H1 (cell line): ENCODE data around the gene CDH8. TPM values are rescaled to one million over a fixed set of nuclear protein-coding genes. Genes with fewer than 3 reads are reported as not detected.

ENCODE experiments used
- CTCF ChIA-PET: fragments of 300-600 bp; sonication (Branson Sonifier 250); formaldehyde crosslinking; loops from one replicate; lab custom pipeline; 2021; ENCODE audit not compliant: partially characterized antibody; lab: Charles Lee
- POLR2A ChIA-PET: fragments of 300-600 bp; sonication (Branson Sonifier 250); formaldehyde crosslinking; loops from one replicate; lab custom pipeline; 2021; ENCODE audit warnings: inconsistent platforms; ENCODE audit not compliant: partially characterized antibody; lab: Charles Lee
- DNase-seq, 2 experiments: peaks; one replicate each; pipeline versions ENCODE4 v3.0.0 to v3.0.0-alpha.2; 2010 to 2022; ENCODE audit warnings: low spot score in 2 of 2, low read depth in 1 of 2, mixed read lengths in 1 of 2
- FAIRE-seq: peaks from 2 replicates; lab custom pipeline; 2011; peaks lifted over from hg19 to GRCh38; lab: Jason Lieb, UNC
- H2AFZ ChIP-seq: 2 replicates; pipeline ENCODE4 v1.8.1; 2012; ENCODE audit warnings: low read length, inconsistent platforms
- H2AK5ac ChIP-seq: 2 replicates; pipeline ENCODE4 v1.6.1; 2013; ENCODE audit warnings: low read depth, low read length
- H2BK120ac ChIP-seq: replicated peaks from 2 replicates; pipeline ENCODE3; 2013; ENCODE audit warnings: low read depth, low read length, inconsistent platforms
- H2BK12ac ChIP-seq: 2 replicates; pipeline ENCODE4 v1.6.1; 2013; ENCODE audit warnings: low read depth, low read length
- H2BK15ac ChIP-seq: 2 replicates; pipeline ENCODE4 v1.6.1; 2013; ENCODE audit warnings: low read length
- H2BK20ac ChIP-seq: 2 replicates; pipeline ENCODE4 v1.6.1; 2013; ENCODE audit warnings: low read length
- H2BK5ac ChIP-seq: 2 replicates; pipeline ENCODE4 v1.6.1; 2013; ENCODE audit warnings: low read depth, low read length
- H3K14ac ChIP-seq: 2 replicates; pipeline ENCODE4 v1.6.1; 2013; ENCODE audit warnings: inconsistent platforms; ENCODE audit not compliant: insufficient read length
- H3K18ac ChIP-seq: 2 replicates; pipeline ENCODE4 v1.6.1; 2013; ENCODE audit warnings: low read length; ENCODE audit errors: extremely low read depth
- H3K23ac ChIP-seq: 2 replicates; pipeline ENCODE4 v1.6.1; 2013; ENCODE audit warnings: inconsistent platforms; ENCODE audit not compliant: insufficient read length
- H3K23me2 ChIP-seq: 2 replicates; pipeline ENCODE4 v1.6.1; 2013; ENCODE audit warnings: low read depth, low read length
- H3K27ac ChIP-seq: 2 replicates; pipeline ENCODE4 v1.6.1; 2011; ENCODE audit warnings: low read depth, low read length, inconsistent platforms
- H3K27me3 ChIP-seq, 4 experiments: replicated peaks in 1 of 4; 1 replicate in 1 of 4; 2 replicates in 3 of 4; pipeline versions ENCODE4 v1.6.1 to v1.8.1; 2011 to 2013; ENCODE audit warnings: low read length in 3 of 4, mild to moderate bottlenecking in 3 of 4, inconsistent platforms in 2 of 4, mixed read lengths in 2 of 4, moderate library complexity in 1 of 4; ENCODE audit not compliant: control insufficient read depth in 3 of 4, insufficient read depth in 3 of 4; ENCODE audit errors: extremely low read depth in 1 of 4
- H3K36me3 ChIP-seq, 4 experiments: 2 replicates each; pipeline versions ENCODE4 v1.6.1 to v1.8.1; 2011 to 2013; ENCODE audit warnings: mild to moderate bottlenecking in 4 of 4, low read length in 3 of 4, moderate library complexity in 2 of 4, control low read depth in 1 of 4, inconsistent platforms in 1 of 4; ENCODE audit not compliant: insufficient read depth in 4 of 4, control insufficient read depth in 2 of 4
- H3K4ac ChIP-seq: replicated peaks from 2 replicates; pipeline ENCODE3; 2013; ENCODE audit warnings: low read length, low read depth, mixed read lengths, inconsistent platforms; ENCODE audit not compliant: insufficient read length
- H3K4me1 ChIP-seq, 4 experiments: replicated peaks in 1 of 4; 1 replicate in 1 of 4; 2 replicates in 3 of 4; pipeline versions ENCODE4 v1.6.1 to v1.8.1; 2011 to 2013; ENCODE audit warnings: low read length in 3 of 4, inconsistent platforms in 2 of 4, mixed read lengths in 1 of 4; ENCODE audit not compliant: insufficient read depth in 4 of 4, control insufficient read depth in 3 of 4
- H3K4me2 ChIP-seq, 2 experiments: 2 replicates each; pipeline versions ENCODE4 v1.6.1 to v1.8.1; 2011 to 2013; ENCODE audit warnings: low read depth in 2 of 2, low read length in 2 of 2, control low read depth in 1 of 2, inconsistent platforms in 1 of 2, mild to moderate bottlenecking in 1 of 2; ENCODE audit not compliant: insufficient read depth in 1 of 2
- H3K4me3 ChIP-seq, 4 experiments: fragments of 200-600, 300-600 bp in 1 of 4; sonication (generic), shearing (Covaris generic), sonication (Bioruptor Twin) in 1 of 4; 2 replicates each; pipeline versions ENCODE4 v1.5.1 to v1.8.1; 2011 to 2016; ENCODE audit warnings: low read length in 4 of 4, low read depth in 3 of 4, control low read depth in 2 of 4, inconsistent platforms in 2 of 4, mild to moderate bottlenecking in 2 of 4, mixed read lengths in 1 of 4, moderate library complexity in 1 of 4; ENCODE audit not compliant: insufficient read depth in 2 of 4; ENCODE audit errors: extremely low read depth in 1 of 4
- H3K56ac ChIP-seq: replicated peaks from 2 replicates; pipeline ENCODE3; 2013; ENCODE audit warnings: low read depth, mild to moderate bottlenecking, mixed read lengths, low read length, inconsistent platforms; ENCODE audit not compliant: insufficient read length
- H3K79me1 ChIP-seq: 2 replicates; pipeline ENCODE4 v1.6.1; 2013; ENCODE audit warnings: low read depth, low read length, control low read depth
- H3K79me2 ChIP-seq, 2 experiments: 2 replicates each; pipeline versions ENCODE4 v1.6.1 to v1.8.1; 2012 to 2013; ENCODE audit warnings: low read length in 2 of 2, mild to moderate bottlenecking in 2 of 2, inconsistent platforms in 1 of 2; ENCODE audit not compliant: insufficient read depth in 2 of 2, control insufficient read depth in 1 of 2
- H3K9ac ChIP-seq, 4 experiments: replicated peaks in 1 of 4; 1 replicate in 1 of 4; 2 replicates in 3 of 4; pipeline versions ENCODE4 v1.6.1 to v1.8.1; 2011 to 2013; ENCODE audit warnings: low read depth in 3 of 4, low read length in 3 of 4, control low read depth in 2 of 4, mild to moderate bottlenecking in 2 of 4, moderate library complexity in 2 of 4, inconsistent platforms in 1 of 4; ENCODE audit errors: extremely low read depth in 1 of 4
- H3K9me3 ChIP-seq, 2 experiments: 2 replicates each; pipeline versions ENCODE4 v1.6.1 to v1.8.1; 2012 to 2013; ENCODE audit warnings: mild to moderate bottlenecking in 2 of 2, moderate library complexity in 2 of 2, control low read depth in 1 of 2, inconsistent platforms in 1 of 2, low read depth in 1 of 2, low read length in 1 of 2, mixed read lengths in 1 of 2; ENCODE audit not compliant: insufficient read depth in 2 of 2
- H4K20me1 ChIP-seq, 2 experiments: replicated peaks in 1 of 2; 2 replicates each; pipeline versions ENCODE3 to v1.8.1; 2011 to 2013; ENCODE audit warnings: inconsistent platforms in 2 of 2, low read length in 2 of 2, mild to moderate bottlenecking in 1 of 2; ENCODE audit not compliant: insufficient read depth in 2 of 2, control insufficient read depth in 1 of 2
- H4K5ac ChIP-seq: 2 replicates; pipeline ENCODE4 v1.6.1; 2013; ENCODE audit warnings: low read length, low read depth, mixed read lengths, inconsistent platforms; ENCODE audit not compliant: insufficient read length
- H4K8ac ChIP-seq: 2 replicates; pipeline ENCODE4 v1.8.0; 2013; ENCODE audit warnings: mild to moderate bottlenecking, moderate library complexity, low read length, inconsistent platforms; ENCODE audit not compliant: insufficient read depth; ENCODE audit errors: extremely low read depth
- H4K91ac ChIP-seq: replicated peaks from 2 replicates; pipeline ENCODE3; 2013; ENCODE audit warnings: low read length, mixed read lengths, inconsistent platforms; ENCODE audit not compliant: insufficient read length
- HDAC6 ChIP-seq: IDR thresholded peaks from one replicate; pipeline ENCODE4 v1.7.1; 2012; ENCODE audit warnings: low read depth, mild to moderate bottlenecking, inconsistent platforms, low read length, moderate library complexity
- RAD21 ChIP-seq, 2 experiments: IDR thresholded peaks in 1 of 2; conservative IDR thresholded peaks in 1 of 2; 2 replicates each; pipeline ENCODE4 v1.6.1; 2011; ENCODE audit warnings: low read depth in 2 of 2, low read length in 2 of 2, improper control_type of control experiment in 1 of 2, inconsistent platforms in 1 of 2, mild to moderate bottlenecking in 1 of 2, moderate library complexity in 1 of 2
- RBBP5 ChIP-seq: IDR thresholded peaks from 2 replicates; pipeline ENCODE4 v1.7.1; 2012; ENCODE audit warnings: low read depth, mild to moderate bottlenecking, inconsistent platforms, low read length, moderate library complexity, borderline replicate concordance
- polyA plus RNA-seq, 7 experiments: library from polyadenylated mRNA; depleted of rRNA in 3 of 7; stranded (reverse) in 5 of 7; unstranded in 2 of 7; fragments of >200 nt in 5 of 7; fragments of 200-250 nt in 2 of 7; gene quantifications; 1 replicate in 5 of 7; 2 replicates in 1 of 7; 4 replicates in 1 of 7; pipeline versions ENCODE4 v1.2.1 to v1.2.3, GENCODE V29; 2011 to 2013; ENCODE audit warnings: missing spikeins in 2 of 7, mixed read lengths in 2 of 7
- total RNA-seq: library from RNA; stranded (reverse); fragmentation: NEBNext Ultra II Directional; extraction: Animal tissue kit (Norgen Biotek cat#: 25700); gene quantifications from 2 replicates; pipeline ENCODE4 v1.2.1, GENCODE V29; 2021
- TF ChIP-seq, protein P1 (sequence below), 3 experiments: IDR thresholded peaks; 1 replicate in 2 of 3; 2 replicates in 1 of 3; pipeline versions ENCODE4 v1.5.1 to v1.6.1; 2011; ENCODE audit warnings: low read length in 3 of 3, mild to moderate bottlenecking in 3 of 3, inconsistent platforms in 2 of 3, low read depth in 1 of 3, moderate library complexity in 1 of 3; ENCODE audit not compliant: insufficient read depth in 1 of 3; ENCODE audit errors: control extremely low read depth in 1 of 3

CDH8 gene
- total and polyA plus RNA-seq, 2 of the 8 experiments (the other 6 are each of a cell fraction or from before 2014, with no cell fraction given): 7.7 to 8.4 TPM

DNA sequence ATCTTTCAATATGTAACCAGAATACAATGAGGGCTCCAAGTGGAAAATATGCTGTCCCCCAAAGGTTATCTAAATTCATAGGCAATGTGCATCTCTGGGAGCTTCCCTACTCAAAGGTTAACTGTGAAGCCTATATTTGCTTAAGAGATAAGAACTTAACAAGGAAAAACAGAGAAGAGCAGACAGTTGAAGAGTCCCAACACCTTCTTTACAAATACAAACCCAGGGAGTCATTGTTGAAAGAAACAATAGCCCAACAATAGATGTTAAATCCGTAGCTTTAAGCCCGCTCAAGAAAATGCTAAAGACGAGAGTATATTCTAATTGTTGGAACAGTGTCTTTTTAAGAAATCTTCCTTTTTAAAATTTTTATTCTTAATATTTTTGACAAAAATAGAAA, 87.8 kb downstream of the CDH8 start (continued):
- no peak for TF ChIP-seq RBBP5

- H2BK15ac ChIP-seq: no peak overlapping the region
- no peak overlapping the region for H2BK12ac ChIP-seq
- H3K4me3 ChIP-seq: no peak overlapping the region
- no peak for FAIRE-seq
- no peaks in the 10 kb centered on the region for H3K23me2 ChIP-seq
- no peak overlapping the region for H2AFZ ChIP-seq
- H3K4ac ChIP-seq: no peak overlapping the region
- ChIA-PET POLR2A (no interaction called here), CTCF (interaction anchor here (0.8 to 3.4 kb wide), 10 partner anchors 11 to 132 kb away, joined by 3 to 13 read pairs (median 4); partner anchors contain the start of gene CDH8)
- no peak overlapping the region for H4K5ac ChIP-seq
- no peak overlapping the region for H4K91ac ChIP-seq
- H3K27me3 ChIP-seq: no peaks in the 10 kb centered on the region
- DNase-seq: no peak
- H3K14ac ChIP-seq: no peak overlapping the region
- TF ChIP-seq HDAC6 (no peak), RAD21 (IDR thresholded peaks at IDR 0.05 in 1 of 2, conservative IDR thresholded peaks at IDR 0.05 in 1 of 2; ENCODE audit: low read depth in 2 of 2, low read length in 2 of 2) (peak; percentile 16 to 49; a peak in 3 of 4 replicates)
- TF ChIP-seq, protein P1, sequence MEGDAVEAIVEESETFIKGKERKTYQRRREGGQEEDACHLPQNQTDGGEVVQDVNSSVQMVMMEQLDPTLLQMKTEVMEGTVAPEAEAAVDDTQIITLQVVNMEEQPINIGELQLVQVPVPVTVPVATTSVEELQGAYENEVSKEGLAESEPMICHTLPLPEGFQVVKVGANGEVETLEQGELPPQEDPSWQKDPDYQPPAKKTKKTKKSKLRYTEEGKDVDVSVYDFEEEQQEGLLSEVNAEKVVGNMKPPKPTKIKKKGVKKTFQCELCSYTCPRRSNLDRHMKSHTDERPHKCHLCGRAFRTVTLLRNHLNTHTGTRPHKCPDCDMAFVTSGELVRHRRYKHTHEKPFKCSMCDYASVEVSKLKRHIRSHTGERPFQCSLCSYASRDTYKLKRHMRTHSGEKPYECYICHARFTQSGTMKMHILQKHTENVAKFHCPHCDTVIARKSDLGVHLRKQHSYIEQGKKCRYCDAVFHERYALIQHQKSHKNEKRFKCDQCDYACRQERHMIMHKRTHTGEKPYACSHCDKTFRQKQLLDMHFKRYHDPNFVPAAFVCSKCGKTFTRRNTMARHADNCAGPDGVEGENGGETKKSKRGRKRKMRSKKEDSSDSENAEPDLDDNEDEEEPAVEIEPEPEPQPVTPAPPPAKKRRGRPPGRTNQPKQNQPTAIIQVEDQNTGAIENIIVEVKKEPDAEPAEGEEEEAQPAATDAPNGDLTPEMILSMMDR (IDR thresholded peaks at IDR 0.05; ENCODE audit: control extremely low read depth in 1 of 3, insufficient read depth in 1 of 3, low read depth in 1 of 3, low read length in 3 of 3): peak in 2 of 3 experiments; percentile 19 to 42; a peak in 2 of 4 replicates
- H3K4me1 ChIP-seq: peaks cover 0 to 3% (median 0%) of the 10 kb centered on the region in 4 experiments; a peak in 1 of 7 replicates
- no peak overlapping the region for H3K23ac ChIP-seq
- H3K9ac ChIP-seq: no peak overlapping the region
- no peak overlapping the region for H2BK120ac ChIP-seq
- no peak overlapping the region for H4K8ac ChIP-seq
- H3K4me2 ChIP-seq: no peak overlapping the region
- no peaks in the 10 kb centered on the region for H3K79me1 ChIP-seq
- H3K56ac ChIP-seq: no peak overlapping the region
- no peak overlapping the region for H3K18ac ChIP-seq
- no peak overlapping the region for H3K27ac ChIP-seq
- H2BK5ac ChIP-seq: no peak overlapping the region
- H3K9me3 ChIP-seq: 0 out of 4 replicates have a peak, but pooled peaks cover 0 to 6% of the 10 kb centered on the region in 2 experiments
- no peak overlapping the region for H2BK20ac ChIP-seq
- no peaks in the 10 kb centered on the region for H3K36me3 ChIP-seq
- H2AK5ac ChIP-seq: no peak overlapping the region
- H4K20me1 ChIP-seq: no peaks in the 10 kb centered on the region
- H3K79me2 ChIP-seq: no peaks in the 10 kb centered on the region
These were observed 90.2 kb downstream of the CDH8 start for GRCh38 chr16:61946019-61946418.
